Hematopoietic multipotent progenitor cell treated with erythropoietin and hydrocortisone succinate and interleukin-3 and kit ligand, for 4 days (in vitro differentiated cells): Measurements from ENCODE around the gene FMC1.
"Not testable (repeated sequence)": the region's sequence is repeated elsewhere in the genome, so short reads cannot be mapped to it uniquely, and the experiment has no call there.

ENCODE experiments used
- DNase-seq: peaks from one replicate; pipeline ENCODE4 v3.0.0-alpha.2; 2015

The FMC1 gene, protein sequence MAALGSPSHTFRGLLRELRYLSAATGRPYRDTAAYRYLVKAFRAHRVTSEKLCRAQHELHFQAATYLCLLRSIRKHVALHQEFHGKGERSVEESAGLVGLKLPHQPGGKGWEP

DNA sequence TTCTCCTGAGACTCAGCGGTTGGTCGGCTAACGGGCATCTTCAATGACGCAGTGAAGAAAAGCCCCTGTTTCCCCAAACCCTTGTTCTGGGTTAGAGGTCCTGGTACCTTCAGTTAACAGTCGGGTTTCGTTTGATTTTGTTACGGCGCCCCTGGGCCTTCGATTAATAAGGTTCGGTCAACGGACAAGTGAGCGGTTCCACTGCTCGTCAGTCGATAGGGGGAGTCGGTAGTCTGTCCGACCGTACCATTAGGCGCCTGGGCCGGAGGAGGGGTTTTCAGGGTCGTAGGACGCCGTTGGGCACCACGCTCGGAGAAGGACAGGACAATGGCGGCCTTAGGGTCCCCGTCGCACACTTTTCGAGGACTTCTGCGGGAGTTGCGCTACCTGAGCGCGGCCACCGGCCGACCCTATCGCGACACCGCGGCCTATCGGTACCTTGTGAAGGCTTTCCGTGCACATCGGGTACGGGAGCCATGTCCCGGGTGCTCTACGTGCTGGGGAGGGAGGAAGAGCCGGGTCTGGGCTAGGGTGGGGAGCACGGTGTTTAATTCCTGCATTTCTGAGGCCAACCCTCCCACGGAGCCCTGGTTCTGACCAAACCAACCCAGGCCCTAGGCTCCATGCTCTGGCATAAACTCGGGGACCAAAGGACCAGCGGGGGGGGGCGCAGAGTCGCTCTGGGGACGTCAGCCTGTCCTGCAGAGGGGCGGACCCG is at the start of gene FMC1:
Gene FMC1, plus strand, starts transcription at position 280 of the 718 bp plus-strand sequence. Its CDS starts 48 bp downstream, at position 328.
- DNase-seq, result peak; percentile 98

DNA sequence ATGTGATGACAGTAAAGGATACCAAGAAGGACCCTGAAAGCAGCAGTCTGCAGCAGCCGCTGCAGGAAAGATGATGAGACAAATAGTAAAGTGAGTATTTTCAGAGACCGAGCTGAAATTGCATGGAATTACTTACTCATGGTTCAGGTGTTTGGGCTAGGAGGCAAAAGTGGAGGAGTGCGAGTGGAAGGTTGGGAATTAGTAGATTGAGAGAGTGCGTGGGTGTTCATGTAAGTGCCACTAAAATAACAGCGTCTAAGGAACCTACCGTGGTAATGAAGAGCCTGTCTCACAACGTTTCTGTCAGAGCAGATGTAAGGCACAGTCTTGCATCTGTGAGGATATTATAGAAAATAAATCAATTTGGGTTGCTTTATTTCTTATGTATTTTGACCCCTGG is 48.3 kb upstream of the FMC1 start:
- DNase-seq, result no peak

DNA sequence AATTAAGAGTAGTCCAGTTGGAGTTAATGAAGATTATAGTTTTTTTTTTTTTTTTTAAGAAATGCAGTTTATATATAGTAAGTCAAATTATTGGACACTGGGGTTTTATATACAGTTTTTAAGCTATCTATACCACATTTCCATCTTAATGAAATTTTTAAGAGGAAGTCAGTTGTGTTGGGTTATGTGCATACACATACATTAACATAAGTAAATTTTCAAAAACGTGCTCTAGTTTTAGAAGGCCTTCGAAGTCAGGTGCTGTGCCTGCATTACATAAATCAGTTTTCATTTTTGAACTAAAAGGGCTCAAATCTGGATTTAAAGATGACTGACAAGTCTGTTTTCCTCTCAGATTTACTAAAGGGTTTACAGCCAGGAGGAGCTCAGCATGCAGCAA is 47.6 kb upstream of the FMC1 start:
- DNase-seq, result no peak

DNA sequence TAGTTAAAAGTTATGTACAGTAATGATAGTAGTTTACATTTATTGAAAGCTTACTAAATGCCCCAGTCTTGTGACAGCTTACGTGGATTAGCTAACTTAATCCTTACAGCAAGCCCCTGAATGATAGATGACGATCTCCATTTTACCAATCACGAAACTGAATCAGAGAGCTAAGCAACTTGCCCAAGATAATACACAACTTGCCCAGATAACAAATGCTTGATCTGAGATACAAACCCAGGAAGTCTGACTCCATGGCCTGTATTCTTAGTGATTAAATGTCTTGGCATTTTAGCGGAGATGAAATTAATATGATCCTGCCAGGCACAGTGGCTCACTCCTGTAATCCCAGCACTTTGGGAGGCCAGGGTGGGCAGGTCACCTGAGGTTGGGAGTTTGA is 46.9 kb upstream of the FMC1 start:
- DNase-seq, result peak; percentile 36

DNA sequence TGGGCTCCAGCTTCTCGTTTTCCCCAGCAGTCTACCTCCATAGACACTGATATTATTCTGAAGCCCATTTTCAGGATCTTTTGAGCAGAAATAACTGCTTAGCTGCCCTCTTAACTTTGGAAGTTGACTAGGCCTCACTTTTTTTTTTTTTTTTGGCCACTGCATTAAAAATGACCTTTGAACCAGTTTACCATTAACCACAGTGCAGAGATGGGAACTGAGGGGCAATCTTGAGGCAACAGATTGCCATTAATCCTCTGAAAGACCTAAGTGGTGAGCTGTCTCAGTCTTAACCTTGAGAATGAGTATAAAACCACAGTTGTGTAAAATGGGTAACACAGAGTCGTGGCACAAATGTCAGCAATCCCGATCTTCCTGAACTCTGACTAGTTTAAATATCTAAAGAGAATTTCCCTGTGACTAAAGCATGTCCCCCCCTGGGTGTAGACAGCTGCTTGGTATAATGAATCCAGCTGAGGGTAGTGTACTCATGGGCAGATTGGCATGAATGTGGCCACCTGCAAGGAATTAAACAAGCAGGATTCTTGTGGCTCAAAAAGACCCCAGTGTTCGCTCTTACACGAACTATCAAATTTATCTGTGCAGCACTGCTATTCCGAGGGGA is 46.1 kb upstream of the FMC1 start:
- no peak for DNase-seq

DNA sequence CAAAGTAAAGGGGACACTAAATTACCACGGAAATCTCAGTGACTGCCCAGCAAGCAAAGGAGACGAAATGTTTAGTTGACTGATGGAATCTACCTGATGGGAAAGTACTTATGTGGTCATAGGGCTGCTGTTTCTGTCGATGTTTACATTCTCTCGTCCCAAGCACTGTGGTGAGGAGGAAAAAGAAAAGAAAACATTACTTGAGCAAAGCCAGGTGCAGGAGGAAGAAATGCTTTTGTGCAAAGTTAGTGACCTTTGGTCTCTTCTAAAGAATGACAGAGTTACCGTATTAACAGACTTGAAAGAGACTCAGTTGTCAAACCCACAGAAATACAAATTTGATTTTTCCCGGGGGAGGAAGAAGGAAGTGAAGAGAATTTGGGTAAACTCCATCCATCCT is 43.3 kb upstream of the FMC1 start:
- DNase-seq, result no peak

DNA sequence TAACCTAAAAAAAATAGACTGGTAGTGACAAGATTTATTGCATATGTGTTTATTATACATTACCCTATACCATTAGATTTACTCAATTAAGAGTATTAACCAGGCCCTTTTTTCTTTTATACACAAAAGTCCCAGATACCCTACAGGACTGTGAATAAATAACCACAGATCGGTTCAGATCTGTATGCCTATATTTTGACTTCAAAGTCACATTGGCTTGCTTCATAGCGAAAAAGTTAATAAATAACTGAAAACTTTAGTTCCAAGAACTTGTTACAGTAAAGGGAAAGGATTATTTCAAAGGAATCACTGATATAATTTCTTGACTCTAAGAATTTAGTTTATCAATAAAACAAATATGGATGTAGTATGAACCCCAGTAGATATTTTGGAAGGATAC is 41.8 kb upstream of the FMC1 start:
- DNase-seq, result no peak

DNA sequence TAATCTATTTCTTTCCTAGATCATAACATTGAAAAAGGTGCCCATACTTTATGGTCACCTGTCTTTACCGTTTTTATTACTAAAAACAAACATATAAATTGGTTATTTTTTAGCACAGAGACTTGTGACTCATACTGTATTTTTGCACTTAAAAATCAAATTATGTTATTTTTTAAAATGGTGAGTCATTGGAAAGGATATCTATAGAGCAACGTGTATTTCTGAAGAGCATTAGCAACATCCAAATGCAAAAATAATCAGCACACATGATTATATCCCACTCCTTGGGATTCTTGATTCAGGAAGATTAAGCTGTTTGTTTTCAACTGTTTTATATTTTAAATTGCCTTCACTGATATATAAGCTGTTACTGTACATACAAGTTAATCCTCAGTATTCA is 40.7 kb upstream of the FMC1 start:
- no peak for DNase-seq

DNA sequence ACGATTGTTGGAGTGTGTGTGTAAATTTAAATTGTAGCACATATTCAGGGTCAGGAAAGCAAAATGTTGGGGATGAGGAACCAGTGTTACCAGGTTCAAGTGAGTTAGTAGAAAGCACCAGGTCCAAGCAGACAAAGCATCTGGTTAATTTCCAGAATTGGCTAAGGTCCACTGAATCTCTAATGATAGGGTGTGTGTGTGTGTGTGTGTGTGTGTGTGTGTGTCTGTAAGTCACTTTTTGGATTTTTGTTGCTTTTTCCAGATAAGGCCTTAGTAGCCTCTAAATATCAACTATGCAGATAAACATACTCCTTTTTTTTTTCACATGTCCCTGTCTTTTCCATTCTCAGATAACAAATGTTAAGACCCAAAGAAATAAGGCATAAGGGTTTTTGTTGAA is 36.6 kb upstream of the FMC1 start:
- DNase-seq, result no peak

DNA sequence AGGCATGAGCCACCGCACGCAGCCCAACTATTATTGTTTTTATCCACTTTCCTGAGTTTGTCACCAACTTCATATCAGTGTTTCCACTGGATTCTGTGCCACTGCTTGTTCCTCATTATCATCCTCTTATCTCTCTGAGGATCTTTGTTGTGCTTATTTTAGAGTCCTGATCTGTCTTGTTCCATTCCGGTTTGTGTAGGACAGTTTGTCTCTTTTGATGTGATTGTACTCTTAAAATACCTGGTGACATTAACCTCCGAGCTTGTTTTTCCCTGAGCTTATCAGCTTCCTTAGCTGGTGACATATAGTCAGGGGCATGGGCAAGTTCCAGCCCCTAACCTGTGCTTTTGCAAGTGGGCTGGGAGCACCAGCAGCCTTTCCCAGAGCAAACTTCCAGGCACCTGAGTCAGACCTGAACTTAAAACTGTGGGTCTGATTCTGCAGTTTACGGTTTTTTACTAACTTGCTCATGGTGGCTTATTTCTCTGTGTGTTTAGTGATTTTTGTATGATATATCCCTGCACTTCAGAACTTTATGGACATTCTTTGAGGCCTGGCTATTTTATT is 23.1 kb upstream of the FMC1 start:
- peak; percentile 56 for DNase-seq

DNA sequence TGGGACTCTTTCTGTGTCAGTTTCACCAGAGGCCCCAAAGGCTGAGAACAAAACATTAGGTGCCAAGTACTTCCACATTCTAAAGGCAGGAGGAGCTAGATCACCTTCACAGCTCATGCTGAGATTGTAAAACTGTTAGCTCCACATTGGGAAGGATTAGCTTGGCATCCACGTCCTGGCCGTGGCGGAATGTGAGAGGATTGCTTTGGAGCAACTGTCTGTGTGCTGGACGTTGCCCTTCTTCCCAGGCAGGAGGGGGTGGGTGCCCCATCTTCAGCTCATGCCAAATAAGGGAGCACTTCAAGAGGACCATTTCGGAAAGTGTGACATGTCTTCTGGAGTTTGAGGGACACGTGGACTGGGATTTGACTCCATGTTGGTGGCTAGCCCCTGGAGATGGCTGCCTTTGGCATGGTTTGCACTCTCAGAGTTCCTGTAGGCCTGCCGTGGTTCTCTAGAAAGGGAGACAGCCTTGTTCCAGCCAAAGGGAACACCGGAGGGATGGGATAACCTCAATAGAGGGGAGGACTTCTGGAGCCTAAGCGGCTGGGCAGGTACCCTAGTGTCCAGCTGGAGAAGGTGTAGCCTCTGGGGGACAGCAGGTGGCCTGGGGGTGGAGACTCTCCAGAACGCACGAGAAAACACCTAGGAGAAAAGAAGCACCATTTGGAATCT is 19.9 kb upstream of the FMC1 start:
- DNase-seq, result peak; percentile 57

DNA sequence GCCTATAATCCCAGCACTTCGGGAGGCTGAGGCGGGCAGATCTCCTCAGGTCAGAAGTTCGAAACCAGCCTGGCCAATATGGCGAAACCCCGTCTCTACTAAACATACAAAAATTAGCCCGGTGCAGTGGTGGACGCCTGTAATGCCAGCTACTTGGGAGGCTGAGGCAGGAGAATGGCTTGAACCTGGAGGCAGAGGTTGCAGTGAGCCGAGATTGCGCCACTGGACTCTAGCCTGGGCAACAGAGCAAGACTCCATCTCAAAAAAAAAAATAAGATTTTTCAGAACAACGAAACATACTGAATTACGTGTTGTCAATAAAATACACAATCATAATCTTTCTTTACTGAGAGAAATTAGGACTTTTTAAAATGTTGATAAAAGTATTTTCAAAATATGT is 16.4 kb upstream of the FMC1 start:
- not testable (repeated sequence) for DNase-seq

DNA sequence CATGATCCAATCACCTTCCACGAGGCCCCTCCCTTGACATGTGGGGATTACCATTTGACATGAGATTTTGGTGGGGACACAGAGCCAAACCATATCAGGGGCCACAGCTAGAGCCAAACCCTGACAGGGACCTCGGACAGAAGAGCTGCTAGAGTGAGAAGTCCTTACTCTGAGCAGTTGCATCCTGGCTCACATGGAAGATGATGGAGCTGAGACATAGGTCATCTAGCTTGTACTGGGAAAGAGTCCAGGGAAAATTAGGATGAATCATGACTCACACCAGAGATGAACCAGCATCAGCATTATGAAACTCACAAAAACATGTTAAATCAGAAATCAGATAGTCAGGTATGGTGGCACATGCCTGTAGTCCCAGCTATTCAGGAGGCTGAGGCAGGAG is 12.8 kb upstream of the FMC1 start:
- no peak for DNase-seq

DNA sequence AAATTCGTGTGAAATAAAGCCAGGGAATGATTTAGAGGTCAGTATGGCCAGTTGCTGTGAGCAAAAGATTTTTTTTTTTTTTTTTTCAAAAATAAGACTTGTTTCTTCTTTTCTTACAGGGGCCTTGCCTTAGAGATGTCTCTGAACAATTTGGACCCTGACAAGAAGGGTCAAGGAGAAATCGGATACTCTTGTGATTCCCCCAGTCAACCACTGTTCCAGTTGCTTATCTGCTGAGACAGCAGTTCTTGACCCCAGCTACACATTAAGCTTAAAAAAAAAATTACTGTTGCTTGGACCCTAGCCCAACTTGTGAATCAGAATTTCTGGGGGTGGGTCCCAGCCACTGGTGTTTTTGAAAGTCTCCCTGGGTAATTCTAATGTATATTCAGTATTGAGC is 12.0 kb upstream of the FMC1 start:
- no peak for DNase-seq

DNA sequence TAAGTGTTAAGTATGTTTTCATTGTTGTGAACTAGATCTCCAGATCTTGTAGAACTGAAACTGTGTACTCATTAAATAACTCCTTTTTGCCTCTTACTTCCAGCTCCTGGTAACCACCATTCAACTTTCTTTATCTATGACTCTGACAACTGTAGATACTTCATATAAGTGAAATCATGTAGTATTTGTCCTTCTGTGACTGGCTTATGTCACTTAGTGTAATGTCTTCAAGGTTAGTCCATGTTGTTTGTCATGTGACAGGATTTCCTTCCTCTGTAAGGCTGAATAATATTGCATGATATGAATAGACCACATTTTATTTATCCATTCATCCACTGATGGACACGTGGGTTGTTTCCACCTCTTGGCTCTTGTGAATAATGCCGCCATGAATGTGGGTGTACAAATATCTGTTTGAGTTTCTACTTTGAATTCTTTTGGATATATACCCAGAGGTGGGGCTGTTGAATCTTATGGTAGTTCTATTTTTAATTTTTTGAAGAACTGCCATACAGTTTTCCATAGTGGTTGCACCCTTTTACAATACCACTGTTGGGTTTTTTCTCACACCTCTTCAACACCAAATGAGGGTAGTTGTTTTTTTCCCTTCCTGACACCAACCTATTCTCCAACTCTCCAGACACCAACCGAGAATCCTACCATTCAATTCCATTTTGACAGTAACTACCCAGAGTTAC is 10.7 kb upstream of the FMC1 start:
- DNase-seq, result peak; percentile 22

DNA sequence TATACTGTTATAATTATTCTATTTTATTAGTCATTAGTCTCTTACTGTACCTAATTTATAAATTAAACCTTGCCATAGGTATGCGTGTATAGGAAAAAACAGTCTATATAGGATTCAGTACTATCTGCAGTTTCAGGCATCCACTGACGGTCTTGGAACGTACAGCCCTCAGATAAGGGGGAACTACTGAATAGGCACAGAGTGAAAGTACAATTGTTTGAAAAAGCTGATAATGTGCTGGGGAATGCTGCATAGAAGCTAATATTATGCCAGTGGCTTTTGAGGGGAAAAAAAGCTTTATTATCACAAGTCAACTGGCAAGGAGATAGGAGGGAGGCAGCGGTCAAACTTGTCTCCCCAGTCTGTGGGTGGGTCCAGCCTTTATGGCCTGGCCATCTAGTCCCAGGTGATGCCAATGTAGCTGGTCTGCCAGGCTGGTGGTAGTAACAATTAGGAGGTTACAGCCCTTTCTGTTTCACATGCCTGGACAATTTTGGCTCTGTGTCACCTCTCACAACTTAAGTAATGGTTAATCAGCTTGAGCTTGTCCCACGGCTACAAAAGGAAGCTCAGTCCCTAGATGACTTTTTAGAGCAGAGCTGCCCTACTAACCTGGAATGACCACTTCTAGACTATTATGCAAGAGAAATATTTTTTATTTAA is 8.3 kb upstream of the FMC1 start:
- peak; percentile 79 for DNase-seq

DNA sequence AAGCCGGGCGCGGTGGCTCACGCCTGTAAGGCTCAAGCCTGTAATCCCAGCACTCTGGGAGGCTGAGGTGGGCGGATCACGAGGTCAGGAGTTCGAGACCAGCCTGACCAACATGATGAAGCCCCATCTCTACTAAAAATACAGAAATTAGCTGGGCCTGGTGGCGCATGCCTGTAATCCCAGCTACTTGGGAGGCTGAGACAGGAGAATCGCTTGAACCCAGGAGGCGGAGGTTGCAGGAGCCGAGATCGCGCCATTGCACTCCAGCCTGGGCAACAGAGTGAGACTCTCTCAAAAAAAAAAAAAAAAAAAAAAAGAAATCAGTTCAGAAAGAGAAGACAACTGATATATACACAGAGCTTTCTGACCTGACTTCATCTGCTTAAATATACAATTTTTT is 7.7 kb upstream of the FMC1 start:
- DNase-seq, result not testable (repeated sequence)

DNA sequence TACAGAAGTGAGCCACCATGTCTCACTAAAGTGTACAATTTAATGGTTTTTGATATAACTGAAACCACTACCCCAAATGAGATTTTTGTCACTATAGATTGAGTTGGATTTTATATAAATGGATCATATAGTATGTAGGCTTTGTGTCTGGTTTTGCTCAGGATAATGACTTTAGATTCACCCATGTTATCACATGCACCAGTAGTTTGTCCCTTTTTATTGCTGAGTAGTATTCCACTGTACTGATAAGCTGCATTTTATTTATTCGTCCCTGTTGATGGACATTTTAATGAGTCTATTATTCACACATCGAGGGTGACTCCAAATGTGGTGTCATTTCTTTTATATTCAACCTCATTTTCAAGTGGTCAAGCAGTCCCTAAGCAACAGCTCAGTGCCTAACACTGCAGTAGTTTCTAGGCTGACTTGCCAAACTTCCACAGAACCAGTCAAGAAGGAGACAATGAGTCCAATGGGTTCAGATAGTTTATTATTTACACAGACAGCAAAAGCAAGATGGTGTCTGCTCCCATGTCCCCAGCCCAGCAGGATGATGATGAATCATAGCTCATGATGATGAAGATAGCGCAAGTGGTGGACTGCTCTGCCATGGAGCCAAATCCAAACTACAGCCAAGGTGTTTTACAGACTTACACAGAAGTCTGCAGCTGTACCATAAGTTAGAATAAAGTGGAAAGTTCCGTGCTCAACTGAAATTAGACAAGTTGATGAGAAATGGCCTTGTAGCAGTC is 6.6 kb upstream of the FMC1 start:
- DNase-seq, result no peak

DNA sequence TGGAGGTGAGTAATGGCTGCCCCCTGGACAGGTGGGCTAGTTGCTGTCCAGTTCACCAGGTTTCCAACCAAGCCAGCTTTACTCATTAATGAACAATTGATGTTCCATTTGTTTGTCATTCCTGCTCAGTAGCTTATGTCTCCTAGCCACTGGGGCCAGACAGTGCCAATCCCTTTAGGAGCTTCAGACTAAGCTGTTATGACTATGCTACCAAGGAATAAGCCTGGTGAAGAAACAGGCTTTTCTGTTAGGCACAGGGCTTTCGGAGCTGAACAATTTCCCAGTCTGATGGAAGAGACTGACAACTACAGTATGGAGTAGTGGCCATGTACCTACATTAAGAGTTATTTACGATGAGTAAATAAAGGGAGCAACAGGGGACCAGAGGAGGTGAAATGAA is 2.1 kb upstream of the FMC1 start:
- DNase-seq, result no peak

DNA sequence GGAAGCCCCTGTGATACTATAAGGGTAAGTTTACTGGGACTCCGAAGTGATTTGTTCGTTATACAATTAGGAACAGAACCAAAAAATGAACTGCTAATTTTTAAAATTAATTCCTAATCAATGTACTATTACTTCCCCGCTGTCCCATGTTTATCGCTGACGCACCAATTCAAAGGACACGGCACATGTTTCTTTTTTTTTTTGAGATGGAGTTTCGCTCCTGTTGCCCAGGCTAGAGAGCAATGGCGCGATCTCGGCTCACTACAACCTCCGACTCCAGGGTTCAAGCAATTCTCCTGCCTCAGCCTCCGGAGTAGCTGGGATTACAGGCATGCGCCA is 1.5 kb upstream of the FMC1 start:
- DNase-seq, result no peak

DNA sequence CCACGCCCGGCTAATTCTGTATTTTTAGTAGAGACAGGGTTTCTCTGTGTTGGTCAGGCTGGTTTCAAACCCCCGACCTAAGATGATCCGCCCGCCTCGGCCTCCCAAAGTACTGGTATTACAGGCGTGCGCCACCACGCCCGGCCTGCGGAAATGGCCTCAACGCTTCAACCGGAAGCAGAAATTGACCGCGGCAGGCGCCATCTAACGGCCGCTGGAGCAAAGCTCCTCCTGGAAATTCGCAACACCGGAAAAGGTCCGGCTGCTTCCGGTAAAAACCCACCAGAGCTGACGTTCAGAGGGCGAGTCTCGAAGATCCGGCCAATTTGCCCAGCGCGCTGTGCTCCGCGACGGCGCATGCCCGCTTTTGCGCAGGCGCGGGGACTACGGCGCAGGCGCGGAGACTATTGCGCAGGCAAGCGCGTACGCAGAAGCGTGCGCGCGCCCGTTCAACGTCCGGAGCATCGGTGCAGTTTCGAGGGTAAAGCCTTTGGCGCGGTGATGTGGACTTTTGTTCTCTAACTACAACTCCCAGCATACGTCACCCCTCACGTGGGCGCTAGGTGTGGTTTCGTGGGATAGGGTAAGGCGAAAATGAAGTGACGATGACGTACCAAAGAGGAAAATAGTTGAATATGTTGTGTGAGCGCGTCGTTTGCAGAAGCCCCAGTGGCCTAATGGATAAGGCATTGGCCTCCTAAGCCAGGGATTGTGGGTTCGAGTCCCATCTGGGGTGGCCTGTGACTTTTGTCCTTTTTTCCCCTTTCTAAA is 915 bp upstream of the FMC1 start:
- DNase-seq, result peak; percentile 100
